DMS53 treated with DMSO at 0.1 percent for 48 hours (cell line): ENCODE data around the gene SARDH.
"Not testable (repeated sequence)": the region's sequence is repeated elsewhere in the genome, so short reads cannot be mapped to it uniquely, and the experiment has no call there.

Experiments used
- DNase-seq: peaks from one replicate; lab custom pipeline; 2025; ENCODE audit not compliant: unreplicated experiment; lab: John Stamatoyannopoulos, UW

The SARDH gene

DNA sequence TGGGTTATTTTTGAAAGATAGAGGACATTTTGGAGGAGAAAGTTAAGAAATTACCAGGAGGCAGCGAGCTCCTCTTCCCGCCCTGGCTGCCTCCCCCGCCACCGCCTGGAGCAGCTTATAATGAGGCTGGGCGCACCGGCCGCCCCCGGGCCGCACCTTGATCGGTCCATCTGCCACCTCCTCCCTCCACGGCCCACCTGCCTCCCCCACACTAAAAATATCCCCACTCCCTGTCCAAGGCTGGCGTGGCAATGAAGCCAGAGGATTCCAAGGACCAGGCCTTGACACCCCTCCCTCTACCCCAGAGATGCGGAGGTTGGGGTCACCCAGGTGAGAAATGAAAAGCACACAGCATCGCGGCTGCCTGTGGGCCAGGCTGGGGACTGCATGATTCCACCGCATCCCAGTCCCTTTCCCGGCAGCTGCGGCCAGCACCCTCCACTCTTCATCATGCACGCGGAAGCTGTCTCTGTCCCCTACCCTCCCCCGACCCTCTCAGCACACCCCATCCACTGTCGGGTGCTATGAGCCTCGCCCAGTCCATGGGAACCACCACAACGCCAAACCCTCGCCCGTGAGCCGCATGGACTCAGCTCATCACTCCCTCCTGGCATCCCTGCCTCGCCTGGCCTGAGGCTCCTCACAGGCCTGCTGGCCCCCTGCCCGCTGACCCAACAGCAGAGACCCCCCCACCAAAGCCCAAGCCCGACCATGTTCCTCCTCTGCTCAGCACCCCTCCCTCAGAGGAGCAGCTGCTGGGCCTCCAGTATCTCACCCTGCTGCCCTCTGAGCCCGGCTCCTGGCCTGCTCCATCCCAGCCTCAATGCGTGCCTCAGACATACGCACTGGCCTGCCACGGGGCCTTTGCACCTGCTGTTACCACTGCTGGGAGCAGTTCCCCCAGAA is 50.0 kb downstream of the SARDH start:
- DNase-seq: no peak

DNA sequence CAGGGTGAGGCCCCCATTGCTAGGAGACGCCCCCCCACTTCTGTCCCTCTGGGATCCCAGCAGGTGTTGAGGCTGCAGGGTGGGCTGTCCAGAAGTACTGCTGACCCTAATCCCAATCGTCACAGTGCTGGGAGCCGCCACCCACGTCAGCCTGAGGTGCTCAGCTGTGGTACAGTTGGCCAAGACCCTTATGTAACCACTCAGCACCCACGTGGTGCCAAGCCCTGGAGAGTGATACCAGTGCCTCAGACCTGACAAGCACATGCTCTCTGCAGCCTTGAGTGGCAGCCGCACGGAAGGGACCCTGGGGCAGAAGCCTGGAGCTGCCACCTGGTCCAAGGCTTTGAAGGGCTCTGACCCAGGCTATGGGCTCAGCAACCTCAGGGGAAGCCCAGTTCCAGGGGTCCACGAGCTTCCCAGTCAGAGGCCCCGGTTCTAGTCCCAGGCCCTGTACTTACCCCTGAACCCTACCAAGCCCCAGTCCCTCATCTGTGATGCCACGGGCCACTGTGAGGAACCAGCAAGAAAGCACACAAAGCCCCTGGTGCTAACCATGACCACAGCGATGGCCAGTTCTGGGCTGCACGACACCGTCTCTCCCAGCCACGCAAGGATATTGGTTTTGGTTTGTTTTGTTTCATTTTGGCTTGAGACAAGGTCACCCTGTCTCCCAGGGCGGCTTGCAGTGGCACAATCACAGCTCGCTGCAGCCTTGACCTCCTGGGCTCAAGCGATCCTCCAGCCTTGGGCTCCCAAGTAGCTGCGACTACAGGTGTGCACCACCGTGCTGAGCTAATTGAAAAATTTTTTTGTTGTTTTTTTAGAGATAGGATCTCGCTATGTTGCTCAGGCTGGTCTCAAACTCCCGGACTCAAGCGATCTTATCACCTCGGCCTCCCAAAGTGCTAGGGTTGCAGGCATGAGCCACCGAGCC is 51.2 kb downstream of the SARDH start:
- DNase-seq: no peak

- no peak for DNase-seq
Measured at GRCh38 chr9:133685653-133686609, 52.2 kb downstream of the SARDH start.

GRCh38 chr9:133684936-133685361 is 53.2 kb downstream of the SARDH start:
- DNase-seq: no peak

DNA sequence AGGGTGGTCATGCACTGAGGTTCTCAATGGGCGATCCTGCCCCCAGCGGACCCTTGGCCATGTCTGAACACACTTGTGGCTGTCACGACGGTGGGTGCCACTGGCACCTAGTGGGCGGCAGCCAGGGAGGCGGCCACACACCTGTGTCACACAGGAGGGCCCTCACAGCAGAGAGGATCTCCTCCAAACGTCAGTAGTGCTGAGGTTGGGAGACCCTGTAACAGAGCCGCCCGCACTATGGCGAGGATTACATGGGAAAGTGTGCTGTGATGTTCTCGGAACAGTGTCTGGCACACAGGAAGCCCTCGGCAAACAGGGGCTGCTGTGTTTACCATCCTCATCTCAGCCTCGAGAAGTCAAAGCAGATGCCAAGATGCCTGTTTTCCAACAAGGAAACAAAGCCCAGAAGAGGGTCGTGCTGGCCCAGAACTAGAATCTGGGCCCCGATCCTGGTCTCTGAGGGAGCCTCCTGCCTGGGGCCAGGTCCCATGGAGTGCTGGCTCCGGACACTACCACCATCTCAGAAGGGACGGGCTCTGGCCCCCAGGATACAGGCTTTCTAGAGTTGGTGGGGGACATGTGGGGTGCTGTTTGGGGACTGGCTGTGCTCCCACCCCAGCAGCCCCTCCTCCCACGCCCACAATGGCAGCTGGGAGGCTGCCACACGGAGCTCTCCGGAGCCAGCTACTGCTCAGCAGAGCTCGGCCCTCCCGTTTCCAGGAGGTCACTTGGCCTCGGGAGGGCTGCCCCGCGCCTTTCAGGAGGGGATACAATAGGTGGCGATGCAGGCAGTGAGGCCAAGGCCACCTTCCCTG is 53.8 kb downstream of the SARDH start:
- no peak for DNase-seq

GRCh38 chr9:133683586-133684120 is 54.5 kb downstream of the SARDH start:
- DNase-seq: no peak

- DNase-seq: no peak
Measured at GRCh38 chr9:133682818-133683585, 55.1 kb downstream of the SARDH start.

GRCh38 chr9:133681658-133682306 is 56.4 kb downstream of the SARDH start:
- no peak for DNase-seq

DNA sequence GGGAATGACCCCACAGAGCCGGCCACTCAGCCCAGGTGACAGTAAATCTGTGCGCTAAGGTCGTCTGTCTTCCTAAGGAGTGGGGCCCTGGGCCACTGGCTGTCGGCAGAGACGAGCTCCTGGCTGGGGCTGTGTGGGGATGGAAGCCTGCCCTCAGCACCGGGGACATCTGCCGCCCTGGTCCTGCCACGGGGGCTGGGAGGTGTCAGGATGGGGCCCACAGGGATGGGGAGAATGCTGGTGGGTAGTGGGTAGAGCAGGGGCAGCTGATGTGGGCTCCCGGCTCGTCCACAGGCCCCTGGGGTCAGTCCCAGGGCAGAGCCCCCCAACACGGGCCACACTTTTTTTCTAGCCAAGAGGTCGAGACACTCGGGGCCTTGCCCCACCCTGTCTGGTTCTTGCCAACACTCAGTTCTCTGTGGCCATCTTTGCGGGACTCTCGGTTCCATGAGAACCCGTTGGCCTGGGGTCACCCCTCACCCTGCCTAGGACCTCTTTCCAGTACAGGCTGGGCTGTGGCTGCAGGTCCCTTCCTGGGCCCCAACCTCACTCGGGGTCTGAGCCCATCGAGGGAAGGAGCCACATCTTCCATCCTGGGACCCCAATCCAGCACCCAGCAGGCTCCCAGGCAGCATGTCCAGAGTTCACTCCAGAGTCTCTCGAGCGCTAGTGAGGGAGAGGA is 57.0 kb downstream of the SARDH start:
- DNase-seq: no peak

DNA sequence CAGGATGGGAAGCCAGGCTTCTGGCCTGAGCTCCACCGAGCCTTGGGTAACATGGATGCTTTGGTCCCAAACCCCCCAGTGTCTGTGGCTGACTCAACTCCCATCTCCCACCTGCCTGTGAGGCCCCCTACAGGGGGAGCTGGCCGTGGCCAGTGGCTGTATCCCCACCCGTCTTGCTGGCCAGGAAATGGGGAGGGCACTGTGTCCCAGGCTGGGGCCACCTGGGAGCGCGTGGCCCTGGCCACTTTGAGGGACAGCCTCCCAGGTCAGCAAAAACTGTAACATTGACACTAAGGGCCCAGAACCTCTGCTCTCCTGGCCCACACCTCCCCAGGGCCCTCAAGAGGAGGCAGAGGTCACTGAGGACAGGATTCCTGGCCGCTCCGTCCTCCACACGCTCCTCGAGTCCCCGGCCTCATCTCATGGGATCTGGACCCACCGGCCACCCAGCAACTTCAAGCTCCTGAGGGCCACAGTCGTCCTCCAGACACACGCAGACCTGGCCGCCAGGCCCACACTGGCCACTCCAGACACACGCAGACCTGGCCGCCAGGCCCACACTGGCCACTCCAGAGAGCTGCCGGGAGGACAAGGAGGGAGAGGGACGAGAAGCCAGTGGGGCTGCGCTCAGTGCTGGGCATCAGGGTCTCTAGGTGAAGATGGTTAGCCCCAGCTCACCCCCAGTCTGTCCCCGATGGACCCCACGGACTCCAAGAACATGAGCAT is 57.7 kb downstream of the SARDH start:
- DNase-seq: no peak

GRCh38 chr9:133679466-133680061 is 58.6 kb downstream of the SARDH start:
- DNase-seq: no peak

GRCh38 chr9:133679056-133679455 is 59.1 kb downstream of the SARDH start:
- DNase-seq: no peak

- no peak for DNase-seq
Measured at GRCh38 chr9:133677126-133678010, 60.8 kb downstream of the SARDH start.

GRCh38 chr9:133676450-133676849 is 61.7 kb downstream of the SARDH start:
- no peak for DNase-seq

DNA sequence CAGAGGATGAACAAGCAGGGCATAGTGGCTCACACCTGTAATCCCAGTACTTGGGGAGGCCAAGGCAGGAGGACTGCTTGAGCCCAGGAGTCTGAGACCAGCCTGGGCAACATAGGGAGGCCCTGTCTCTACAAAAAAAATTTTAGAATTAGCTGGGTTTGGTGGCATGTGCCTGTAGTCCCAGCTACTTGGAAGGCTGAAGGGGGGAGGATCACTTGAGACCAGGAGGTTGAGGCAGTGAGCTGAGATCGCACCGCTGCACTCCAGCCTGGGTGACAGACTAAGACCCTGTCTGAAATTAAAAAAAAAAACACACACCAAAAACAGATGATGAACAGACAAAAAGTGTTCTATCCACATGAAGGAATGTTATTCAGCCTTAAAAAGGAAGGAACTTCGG is 62.4 kb downstream of the SARDH start:
- not testable (repeated sequence) for DNase-seq

DNA sequence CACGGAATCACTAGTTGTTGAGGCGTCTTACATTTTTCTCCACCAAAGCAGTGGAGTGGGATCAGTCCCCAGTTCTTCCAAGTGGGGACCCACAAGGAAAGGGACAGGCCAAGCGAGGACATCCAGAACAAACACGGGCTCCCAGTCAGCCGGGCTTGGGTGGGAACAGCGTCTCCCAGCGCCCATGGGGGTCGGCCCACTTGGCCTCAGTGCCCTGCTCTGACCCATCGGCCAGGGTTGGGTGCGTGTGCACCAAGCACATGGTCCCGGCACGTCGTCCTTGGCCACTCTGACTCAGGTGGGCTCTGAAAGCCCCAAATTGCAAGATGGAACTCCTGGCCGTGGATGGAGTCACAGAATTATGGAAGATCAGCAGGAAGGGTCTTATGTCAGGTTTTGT is 64.1 kb downstream of the SARDH start:
- no peak for DNase-seq
